WTC11 (cell line): Measurements from ENCODE around the gene DDX39B. TPM values are rescaled to one million over a fixed set of nuclear protein-coding genes. Genes with fewer than 3 reads are reported as not detected.

ENCODE experiments used
- ATAC-seq: fragments of 200-7000 bp; cut with Tn5 transposase; 2 replicates; pipeline ENCODE4 v1.10.0; 2021; ENCODE audit warnings: mild to moderate bottlenecking, moderate library complexity
- CTCF ChIA-PET: fragments of 300-600 bp; sonication (Branson Sonifier 250); formaldehyde crosslinking; loops from one replicate; lab custom pipeline; 2021; ENCODE audit warnings: antibody characterized with exemption; lab: Charles Lee
- POLR2A ChIA-PET: fragments of 350-600 bp; sonication (Branson Sonifier 250); formaldehyde crosslinking; loops from one replicate; lab custom pipeline; 2021; ENCODE audit warnings: antibody characterized with exemption; lab: Charles Lee
- DNase-seq: peaks from one replicate; pipeline ENCODE4 v3.0.0; 2021; ENCODE audit warnings: low spot score
- H3K27ac Mint-ChIP-seq: 2 replicates; pipeline ENCODE4 v1.8.0; 2021; ENCODE audit warnings: mixed read lengths
- H3K27me3 Mint-ChIP-seq: 2 replicates; pipeline ENCODE4 v1.8.0; 2021; ENCODE audit warnings: low read depth, mild to moderate bottlenecking, moderate library complexity, mixed read lengths
- H3K36me3 Mint-ChIP-seq: 2 replicates; pipeline ENCODE4 v1.8.0; 2021; ENCODE audit warnings: mixed read lengths
- H3K4me1 Mint-ChIP-seq: 2 replicates; pipeline ENCODE4 v1.8.0; 2022; ENCODE audit warnings: mixed read lengths
- H3K4me3 Mint-ChIP-seq: 2 replicates; pipeline ENCODE4 v1.8.0; 2021; ENCODE audit warnings: mild to moderate bottlenecking, moderate library complexity, mixed read lengths
- H3K9me3 Mint-ChIP-seq: 2 replicates; pipeline ENCODE4 v1.8.0; 2021; ENCODE audit warnings: mixed read lengths
- ATF1 ChIP-seq: sonication (generic); formaldehyde crosslinking; IDR thresholded peaks from 2 replicates; pipeline ENCODE4 v1.8.1; 2023; ENCODE audit warnings: mild to moderate bottlenecking, moderate library complexity, missing genetic modification reagents
- CBFB ChIP-seq: sonication (generic); formaldehyde crosslinking; IDR thresholded peaks from 2 replicates; pipeline ENCODE4 v1.8.1; 2022; ENCODE audit warnings: mild to moderate bottlenecking, low read depth, missing genetic modification reagents
- E2F5 ChIP-seq: sonication (generic); formaldehyde crosslinking; IDR thresholded peaks from 2 replicates; pipeline ENCODE4 v1.8.1; 2022; ENCODE audit warnings: mild to moderate bottlenecking, moderate library complexity, missing genetic modification reagents
- FOXK1 ChIP-seq: sonication (generic); formaldehyde crosslinking; IDR thresholded peaks from 2 replicates; pipeline ENCODE4 v1.8.0; 2022; ENCODE audit warnings: mild to moderate bottlenecking, moderate library complexity, missing genetic modification reagents
- KAT7 ChIP-seq: sonication (generic); formaldehyde crosslinking; IDR thresholded peaks from 2 replicates; pipeline ENCODE4 v1.8.1; 2023; ENCODE audit warnings: missing genetic modification reagents, mild to moderate bottlenecking, borderline replicate concordance
- NR2C2 ChIP-seq: sonication (generic); formaldehyde crosslinking; IDR thresholded peaks from 2 replicates; pipeline ENCODE4 v1.8.0; 2022; ENCODE audit warnings: mild to moderate bottlenecking, missing genetic modification reagents
- SP1 ChIP-seq: sonication (generic); formaldehyde crosslinking; conservative IDR thresholded peaks from 2 replicates; pipeline ENCODE4 v1.8.1; 2022; ENCODE audit warnings: missing genetic modification reagents
- STAT6 ChIP-seq: sonication (generic); formaldehyde crosslinking; conservative IDR thresholded peaks from 2 replicates; pipeline ENCODE4 v1.8.1; 2023; ENCODE audit warnings: mild to moderate bottlenecking, low read depth, missing genetic modification reagents, moderate library complexity
- ZNF232 ChIP-seq: sonication (generic); formaldehyde crosslinking; IDR thresholded peaks from 2 replicates; pipeline ENCODE4 v1.8.0; 2022; ENCODE audit warnings: mild to moderate bottlenecking, missing genetic modification reagents
- ZNF263 ChIP-seq: sonication (generic); formaldehyde crosslinking; IDR thresholded peaks from 2 replicates; pipeline ENCODE4 v1.8.1; 2022; ENCODE audit warnings: low read depth, mild to moderate bottlenecking, moderate library complexity, missing genetic modification reagents
- total RNA-seq: library from RNA; stranded (reverse); gene quantifications from 3 replicates; pipeline ENCODE4 v1.2.3, GENCODE V29; 2021
- TF ChIP-seq, protein P1 (sequence below): sonication (generic); formaldehyde crosslinking; IDR thresholded peaks from 2 replicates; pipeline ENCODE4 v1.8.1; 2022; ENCODE audit warnings: missing genetic modification reagents, borderline replicate concordance
- TF ChIP-seq, protein P2 (sequence below): sonication (generic); formaldehyde crosslinking; IDR thresholded peaks from 2 replicates; pipeline ENCODE4 v1.8.1; 2022; ENCODE audit warnings: low read depth, mild to moderate bottlenecking, moderate library complexity, missing genetic modification reagents, borderline replicate concordance
- TF ChIP-seq, protein P3 (sequence below): sonication (generic); formaldehyde crosslinking; IDR thresholded peaks from 2 replicates; pipeline ENCODE4 v1.8.1; 2023; ENCODE audit warnings: mild to moderate bottlenecking, missing genetic modification reagents

The DDX39B gene
- total RNA-seq, 1 experiment from 2014 or later: 712 TPM

DNA sequence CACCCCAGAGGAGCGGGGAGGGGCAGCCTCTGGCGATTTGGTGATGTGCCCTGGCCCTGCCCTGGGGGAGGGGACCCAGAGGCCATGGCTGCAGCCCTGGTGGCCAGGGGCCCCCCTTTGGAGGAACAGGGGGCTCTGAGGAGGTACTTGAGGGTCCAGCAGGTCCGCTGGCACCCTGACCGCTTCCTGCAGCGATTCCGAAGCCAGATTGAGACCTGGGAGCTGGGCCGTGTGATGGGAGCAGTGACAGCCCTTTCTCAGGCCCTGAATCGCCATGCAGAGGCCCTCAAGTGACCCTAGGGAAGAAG, 16.5 kb upstream of the DDX39B start:
- H3K4me3 Mint-ChIP-seq: no peak overlapping the region
- no peaks in the 10 kb centered on the region for H3K9me3 Mint-ChIP-seq
- DNase-seq: no peak
- TF ChIP-seq ZNF232 (CRISPR knock-in tag) (no peak), NR2C2 (CRISPR knock-in tag) (no peak), SP1 (no peak), STAT6 (CRISPR knock-in tag) (no peak), FOXK1 (CRISPR knock-in tag) (no peak), CBFB (CRISPR knock-in tag) (no peak), E2F5 (CRISPR knock-in tag) (no peak)
- TF ChIP-seq, protein P1, sequence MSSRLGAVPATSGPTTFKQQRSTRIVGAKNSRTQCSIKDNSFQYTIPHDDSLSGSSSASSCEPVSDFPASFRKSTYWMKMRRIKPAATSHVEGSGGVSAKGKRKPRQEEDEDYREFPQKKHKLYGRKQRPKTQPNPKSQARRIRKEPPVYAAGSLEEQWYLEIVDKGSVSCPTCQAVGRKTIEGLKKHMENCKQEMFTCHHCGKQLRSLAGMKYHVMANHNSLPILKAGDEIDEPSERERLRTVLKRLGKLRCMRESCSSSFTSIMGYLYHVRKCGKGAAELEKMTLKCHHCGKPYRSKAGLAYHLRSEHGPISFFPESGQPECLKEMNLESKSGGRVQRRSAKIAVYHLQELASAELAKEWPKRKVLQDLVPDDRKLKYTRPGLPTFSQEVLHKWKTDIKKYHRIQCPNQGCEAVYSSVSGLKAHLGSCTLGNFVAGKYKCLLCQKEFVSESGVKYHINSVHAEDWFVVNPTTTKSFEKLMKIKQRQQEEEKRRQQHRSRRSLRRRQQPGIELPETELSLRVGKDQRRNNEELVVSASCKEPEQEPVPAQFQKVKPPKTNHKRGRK (CRISPR knock-in tag): no peak
- POLR2A ChIA-PET: interaction anchor here (1.3 kb wide), 1 partner anchor 23 kb away, joined by 3 read pairs; no protein-coding TSS in a partner anchor
- H3K27me3 Mint-ChIP-seq: no peaks in the 10 kb centered on the region; the same call in 1 of the 2 replicates
- peaks cover 17% of the 10 kb centered on the region for H3K36me3 Mint-ChIP-seq
- CTCF ChIA-PET: interaction anchor here (0.9 to 1.4 kb wide), 4 partner anchors 12 to 40 kb away, joined by 3 to 4 read pairs (median 4); partner anchors contain the start of genes ATP6V1G2 and LST1
- no peak for ATAC-seq
- peaks cover 9% of the 10 kb centered on the region for H3K4me1 Mint-ChIP-seq
- no peak overlapping the region for H3K27ac Mint-ChIP-seq

DNA sequence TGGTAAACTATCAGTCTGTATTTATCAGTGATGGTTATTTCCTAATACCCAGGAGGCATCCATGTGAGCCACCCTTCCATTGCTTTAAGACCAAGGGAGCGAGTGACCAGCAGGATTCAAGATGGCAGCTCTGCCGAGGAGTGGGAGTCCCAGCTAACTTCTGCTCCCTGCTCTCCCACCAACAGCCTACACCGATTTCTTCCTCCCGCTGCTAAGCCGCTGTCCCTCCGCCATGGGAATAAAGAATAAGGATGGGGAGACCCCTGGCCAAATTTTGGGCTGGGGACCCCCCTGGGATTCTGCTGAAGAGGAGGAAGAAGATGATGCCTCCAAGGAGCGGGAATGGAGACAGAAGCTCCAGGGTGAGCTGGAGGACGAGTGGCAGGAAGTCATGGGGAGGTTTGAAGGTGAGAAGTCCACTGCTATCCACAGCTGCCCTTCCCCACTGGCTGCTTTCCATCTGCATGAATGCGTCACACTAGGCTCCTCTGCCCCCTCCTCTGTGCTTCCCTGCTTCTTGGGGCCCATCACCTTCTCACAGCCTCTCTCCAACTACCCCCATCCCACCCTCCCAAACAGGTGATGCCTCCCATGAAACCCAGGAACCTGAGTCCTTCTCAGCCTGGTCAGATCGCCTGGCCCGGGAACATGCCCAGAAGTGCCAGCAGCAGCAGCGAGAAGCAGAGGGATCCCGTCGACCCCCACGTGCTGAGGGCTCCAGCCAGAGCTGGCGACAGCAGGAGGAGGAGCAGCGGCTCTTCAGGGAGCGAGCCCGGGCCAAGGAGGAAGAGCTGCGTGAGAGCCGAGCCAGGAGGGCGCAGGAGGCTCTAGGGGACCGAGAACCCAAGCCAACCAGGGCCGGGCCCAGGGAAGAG, 15.9 kb upstream of the DDX39B start:
- H3K27ac Mint-ChIP-seq: no peak overlapping the region
- ChIA-PET POLR2A (interaction anchor here (1.3 kb wide), 1 partner anchor 23 kb away, joined by 3 read pairs; no protein-coding TSS in a partner anchor), CTCF (interaction anchor here (0.7 to 2.1 kb wide), 5 partner anchors 11 to 79 kb away, joined by 3 to 7 read pairs (median 4); partner anchors contain the start of genes ATP6V1G2 and LST1)
- H3K4me3 Mint-ChIP-seq: no peak overlapping the region
- H3K9me3 Mint-ChIP-seq: no peaks in the 10 kb centered on the region
- TF ChIP-seq, protein P2, sequence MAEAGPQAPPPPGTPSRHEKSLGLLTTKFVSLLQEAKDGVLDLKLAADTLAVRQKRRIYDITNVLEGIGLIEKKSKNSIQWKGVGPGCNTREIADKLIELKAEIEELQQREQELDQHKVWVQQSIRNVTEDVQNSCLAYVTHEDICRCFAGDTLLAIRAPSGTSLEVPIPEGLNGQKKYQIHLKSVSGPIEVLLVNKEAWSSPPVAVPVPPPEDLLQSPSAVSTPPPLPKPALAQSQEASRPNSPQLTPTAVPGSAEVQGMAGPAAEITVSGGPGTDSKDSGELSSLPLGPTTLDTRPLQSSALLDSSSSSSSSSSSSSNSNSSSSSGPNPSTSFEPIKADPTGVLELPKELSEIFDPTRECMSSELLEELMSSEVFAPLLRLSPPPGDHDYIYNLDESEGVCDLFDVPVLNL (CRISPR knock-in tag): no peak
- TF ChIP-seq ATF1 (CRISPR knock-in tag): no peak
- TF ChIP-seq KAT7 (CRISPR knock-in tag): no peak
- no peak for TF ChIP-seq ZNF263
- TF ChIP-seq, protein P3, sequence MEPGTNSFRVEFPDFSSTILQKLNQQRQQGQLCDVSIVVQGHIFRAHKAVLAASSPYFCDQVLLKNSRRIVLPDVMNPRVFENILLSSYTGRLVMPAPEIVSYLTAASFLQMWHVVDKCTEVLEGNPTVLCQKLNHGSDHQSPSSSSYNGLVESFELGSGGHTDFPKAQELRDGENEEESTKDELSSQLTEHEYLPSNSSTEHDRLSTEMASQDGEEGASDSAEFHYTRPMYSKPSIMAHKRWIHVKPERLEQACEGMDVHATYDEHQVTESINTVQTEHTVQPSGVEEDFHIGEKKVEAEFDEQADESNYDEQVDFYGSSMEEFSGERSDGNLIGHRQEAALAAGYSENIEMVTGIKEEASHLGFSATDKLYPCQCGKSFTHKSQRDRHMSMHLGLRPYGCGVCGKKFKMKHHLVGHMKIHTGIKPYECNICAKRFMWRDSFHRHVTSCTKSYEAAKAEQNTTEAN (CRISPR knock-in tag): no peak
- ATAC-seq (no peak), DNase-seq (no peak)
- H3K27me3 Mint-ChIP-seq: no peaks in the 10 kb centered on the region
- H3K36me3 Mint-ChIP-seq: peaks cover 17% of the 10 kb centered on the region
- H3K4me1 Mint-ChIP-seq: peaks cover 9% of the 10 kb centered on the region
